GM21723 (cell line): ENCODE results near the gene PLEKHD1.

Experiments used
- ATAC-seq: cut with Tn5 transposase; IDR thresholded peaks from one replicate; pipeline ENCODE4 v1.9.1; 2021; ENCODE audit warnings: mild to moderate bottlenecking, moderate library complexity; ENCODE audit not compliant: unreplicated experiment

Gene PLEKHD1

DNA sequence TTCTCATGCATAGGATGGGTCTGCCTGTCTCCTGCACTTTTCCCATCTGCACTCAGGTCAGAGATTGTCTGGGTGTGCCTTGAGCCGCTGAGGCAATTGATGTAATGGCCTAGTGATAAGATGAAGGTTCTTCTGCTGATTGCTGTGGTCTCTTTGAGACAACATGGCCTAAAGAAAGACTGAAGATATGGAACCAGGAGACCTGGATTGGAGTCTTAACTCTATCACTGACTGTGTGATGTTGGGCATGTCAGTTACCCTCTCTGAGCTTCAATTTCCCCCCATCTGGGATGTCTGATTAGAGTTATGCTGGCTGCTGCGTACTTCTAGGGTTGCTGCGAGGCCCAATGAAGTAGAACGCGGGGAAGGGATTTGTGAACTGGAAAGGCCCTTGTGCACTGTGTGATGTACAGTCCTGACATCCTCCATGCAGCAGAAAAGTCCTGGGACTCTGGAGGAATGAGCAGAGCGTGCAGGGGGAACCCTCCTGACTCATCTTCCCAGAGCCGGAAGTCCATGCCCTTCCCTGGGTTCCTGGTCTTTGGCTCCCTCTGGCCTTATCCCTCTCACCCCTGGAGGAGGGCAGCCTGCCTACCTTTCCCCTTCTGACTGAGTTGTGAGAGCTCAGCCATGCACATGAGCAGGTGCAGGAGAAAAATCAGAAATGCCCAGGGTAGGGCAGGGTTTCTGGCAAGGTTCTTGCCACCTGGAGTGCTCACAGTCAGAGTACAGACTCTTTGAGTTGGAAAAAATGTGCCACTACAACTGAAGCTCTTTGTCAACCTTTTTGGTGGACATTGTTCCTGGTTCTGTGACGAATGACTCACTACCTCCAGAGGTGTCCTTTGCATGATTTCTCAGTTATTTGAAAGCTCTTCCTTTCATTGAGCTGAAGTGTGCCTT is 21.1 kb downstream of the PLEKHD1 start:
- ATAC-seq: no peak

DNA sequence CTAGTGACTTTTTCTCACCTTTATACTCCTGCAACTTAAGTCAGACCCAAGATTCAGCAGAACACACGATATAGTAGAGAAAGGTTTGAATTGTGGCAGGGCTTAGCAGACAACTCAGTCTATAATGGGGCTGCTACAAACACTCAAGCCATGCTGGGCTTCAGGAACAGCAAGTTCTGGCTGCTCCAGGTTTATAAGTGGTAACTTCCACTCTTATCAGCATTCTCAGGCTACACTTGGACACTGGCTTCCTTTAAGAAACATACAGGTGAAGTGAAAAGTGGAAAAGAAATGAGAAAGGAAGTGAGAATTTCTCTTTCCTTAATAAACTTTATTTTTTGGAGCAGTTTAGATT is 21.7 kb downstream of the PLEKHD1 start:
- no peak for ATAC-seq

DNA sequence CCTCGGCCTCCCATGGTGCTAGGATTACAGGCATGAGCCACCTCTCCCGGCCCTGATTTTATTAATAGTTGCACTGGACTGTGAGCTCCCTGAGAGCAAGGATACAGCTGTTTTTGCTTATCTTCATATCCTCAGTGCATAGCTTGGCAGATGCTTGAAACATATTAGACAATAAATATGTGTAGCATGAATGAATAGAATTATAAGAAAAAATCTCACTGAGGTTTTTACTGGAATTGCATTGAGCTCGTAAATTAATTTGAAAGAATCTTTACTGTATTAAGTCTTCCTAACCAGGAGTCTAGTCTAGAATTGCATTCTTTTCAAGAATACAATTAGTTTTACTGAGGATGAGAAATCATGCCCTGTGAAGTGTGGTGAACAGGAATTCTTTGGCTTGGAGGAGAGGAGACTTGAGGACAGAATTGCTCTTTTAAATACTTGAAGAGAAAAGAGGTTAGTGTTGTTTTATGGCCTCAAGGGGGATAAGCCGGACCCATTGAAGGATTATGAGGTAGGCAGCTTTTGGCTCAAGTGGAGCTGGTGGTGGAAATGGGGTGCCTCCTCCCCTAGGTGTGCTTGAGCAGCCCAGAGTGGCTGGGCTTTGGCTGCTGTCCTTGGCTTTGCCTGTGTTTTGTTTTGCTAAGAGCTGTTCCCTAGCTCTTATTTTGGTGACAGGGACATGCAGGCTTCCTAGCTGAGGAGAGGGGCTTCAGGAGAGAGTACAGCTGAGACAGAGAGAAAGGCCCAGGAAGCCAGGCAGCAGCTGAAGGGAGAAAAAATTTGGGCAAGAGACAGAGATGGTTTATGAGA is 34.0 kb downstream of the PLEKHD1 start:
- no peak for ATAC-seq

DNA sequence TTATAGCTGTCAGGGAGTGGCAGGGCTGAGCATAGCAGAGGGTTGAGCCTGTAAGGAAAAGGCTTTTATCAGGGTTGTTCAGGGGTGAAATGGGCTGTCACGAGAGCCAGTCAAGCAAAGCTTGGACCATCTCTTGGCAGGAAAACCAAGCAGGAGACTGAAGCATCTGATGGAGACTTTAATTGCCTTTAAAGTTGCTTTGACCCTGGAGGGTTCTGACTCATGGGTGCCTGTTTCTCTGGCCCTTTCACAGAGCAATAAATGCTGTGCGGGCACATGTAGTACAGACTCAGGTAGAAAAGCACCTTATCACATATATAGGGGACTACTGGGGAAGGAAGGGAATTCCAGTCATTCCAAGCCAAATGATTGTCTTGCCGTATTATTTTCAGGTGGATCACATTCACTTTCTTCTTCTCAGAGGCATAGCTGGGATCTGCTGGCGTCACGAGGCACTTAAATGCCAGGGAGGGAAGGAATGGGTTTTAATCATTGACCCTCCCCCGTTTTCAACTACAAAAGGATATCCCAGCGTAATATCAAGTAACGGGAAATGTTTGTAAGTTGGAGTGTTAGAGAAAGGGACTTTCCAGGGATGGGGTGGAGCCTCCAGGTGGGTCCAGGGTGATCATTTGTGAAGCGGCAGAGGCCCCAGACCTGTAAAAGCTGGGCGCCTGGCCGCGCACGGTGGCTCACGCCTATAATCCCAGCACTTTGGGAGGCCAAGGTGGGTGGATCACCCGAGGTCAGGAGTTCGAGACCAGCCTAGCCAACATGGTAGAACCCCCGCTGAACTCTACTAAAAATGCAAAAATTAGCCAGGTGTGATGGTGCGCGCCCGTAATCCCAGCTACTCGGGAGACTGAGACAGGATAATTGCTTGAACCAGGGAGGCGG is 34.9 kb downstream of the PLEKHD1 start:
- ATAC-seq: no peak

DNA sequence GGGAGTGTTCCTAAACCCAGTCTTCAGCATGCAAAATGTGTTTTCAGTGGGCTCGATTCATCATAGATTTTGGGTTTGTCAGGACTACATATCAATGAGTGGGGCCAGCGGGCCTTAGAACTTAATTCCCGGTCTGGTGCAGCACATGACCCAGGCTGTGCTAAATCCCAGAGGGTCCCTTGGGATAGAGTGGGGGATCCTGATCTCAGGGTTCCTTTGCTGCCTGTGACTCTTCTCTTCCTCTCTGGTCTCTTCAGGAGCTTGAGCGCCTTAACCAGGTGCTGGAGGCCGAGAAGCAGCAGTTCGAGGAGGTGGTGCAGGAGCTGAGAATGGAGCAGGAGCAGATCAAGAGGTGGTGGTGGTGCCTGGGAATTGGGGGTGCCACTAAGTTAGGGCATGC is 37.5 kb downstream of the PLEKHD1 start:
- no peak for ATAC-seq

DNA sequence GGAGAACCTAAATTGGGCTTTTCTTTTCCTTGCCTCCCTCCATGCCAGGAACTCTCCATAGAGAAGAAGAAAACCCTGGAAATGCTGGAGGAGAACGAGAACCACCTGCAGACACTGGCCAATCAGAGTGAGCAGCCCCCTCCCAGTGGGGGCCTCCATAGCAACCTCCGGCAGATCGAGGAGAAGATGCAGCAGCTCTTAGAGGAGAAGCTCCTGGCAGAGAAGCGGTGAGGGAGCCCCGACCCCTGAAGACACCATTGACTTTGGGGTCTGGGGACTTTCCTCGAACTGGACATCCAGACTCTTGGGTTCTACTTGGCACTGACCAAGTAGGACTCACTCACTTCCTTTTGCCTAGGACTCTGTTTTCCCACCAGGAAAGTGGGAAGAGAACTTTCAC is 41.4 kb downstream of the PLEKHD1 start:
- no peak for ATAC-seq

DNA sequence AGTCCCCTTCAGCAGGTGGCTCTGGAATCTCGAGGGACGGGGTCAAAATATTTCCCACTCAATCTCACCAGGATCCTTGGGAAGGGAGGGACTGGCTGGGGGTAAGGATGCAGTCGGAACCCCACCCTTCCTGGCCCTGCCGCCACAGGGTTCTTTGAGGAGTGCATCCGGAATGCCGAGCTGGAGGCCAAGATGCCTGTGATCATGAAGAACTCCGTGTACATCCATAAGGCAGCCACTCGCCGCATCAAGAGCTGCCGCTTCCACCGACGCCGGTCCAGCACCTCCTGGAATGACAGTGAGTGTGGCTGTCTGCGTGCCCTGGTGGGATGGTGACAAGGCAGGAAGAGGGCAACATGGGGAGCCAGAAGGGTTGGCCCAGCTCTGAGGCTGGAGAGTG is 43.1 kb downstream of the PLEKHD1 start:
- ATAC-seq: no peak

DNA sequence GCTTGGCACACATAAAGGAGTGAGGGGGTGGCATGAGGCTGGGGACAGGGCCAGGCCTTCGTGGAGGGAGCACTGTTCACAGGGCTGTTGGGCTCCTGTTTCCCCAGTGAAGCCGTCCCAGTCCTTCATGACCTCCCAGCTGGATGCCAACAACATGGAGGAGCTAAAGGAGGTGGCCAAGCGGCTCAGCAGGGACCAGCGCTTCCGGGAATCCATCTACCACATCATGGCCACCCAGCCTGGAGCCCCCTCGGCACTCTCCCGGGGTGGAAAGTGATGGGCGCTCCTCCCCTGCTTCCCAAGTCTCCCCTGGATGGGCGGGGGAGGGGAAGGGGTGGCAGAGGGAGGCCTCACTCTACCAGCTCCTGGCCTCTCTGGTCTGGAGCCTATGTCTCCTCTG is 43.6 kb downstream of the PLEKHD1 start:
- ATAC-seq: no peak

DNA sequence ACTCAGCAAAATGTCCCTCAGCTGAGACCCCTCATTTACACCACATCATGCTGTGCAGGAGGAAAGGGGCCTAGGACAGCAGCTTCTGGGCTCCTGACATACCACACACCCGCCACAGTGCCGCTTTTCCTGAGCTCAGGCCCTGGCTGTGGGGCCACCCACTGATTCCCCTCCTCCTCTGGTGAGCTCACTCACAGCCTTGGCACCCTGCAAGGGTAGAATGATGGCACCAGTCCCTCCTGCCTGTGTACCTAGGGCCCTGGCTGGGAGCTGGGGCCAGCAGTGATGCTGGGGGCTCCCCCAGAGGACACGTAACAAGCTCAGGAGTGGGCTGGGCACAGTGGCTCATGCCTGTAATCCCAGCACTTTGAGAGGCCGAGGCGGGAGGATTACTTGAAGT is 44.4 kb downstream of the PLEKHD1 start:
- no peak for ATAC-seq

DNA sequence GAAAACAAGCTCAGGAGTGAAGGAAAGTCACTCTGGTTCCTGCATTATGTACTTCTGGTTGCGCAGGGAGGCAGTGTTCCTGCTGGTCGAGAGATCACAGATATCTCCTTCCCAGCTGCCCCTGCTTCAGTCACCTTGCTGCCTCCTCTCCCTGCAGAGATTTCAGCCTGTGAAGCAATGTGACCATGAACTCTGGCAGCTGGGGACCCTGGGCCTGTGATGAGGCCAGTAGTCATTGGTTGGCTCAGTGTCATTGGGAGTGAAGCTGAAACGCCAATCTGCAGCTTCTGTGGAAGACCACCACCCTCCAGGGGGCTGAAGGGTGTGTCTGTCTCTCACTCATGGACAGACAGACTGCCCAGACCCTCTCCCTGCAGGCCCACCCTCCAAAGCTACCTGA is 45.0 kb downstream of the PLEKHD1 start:
- no peak for ATAC-seq

DNA sequence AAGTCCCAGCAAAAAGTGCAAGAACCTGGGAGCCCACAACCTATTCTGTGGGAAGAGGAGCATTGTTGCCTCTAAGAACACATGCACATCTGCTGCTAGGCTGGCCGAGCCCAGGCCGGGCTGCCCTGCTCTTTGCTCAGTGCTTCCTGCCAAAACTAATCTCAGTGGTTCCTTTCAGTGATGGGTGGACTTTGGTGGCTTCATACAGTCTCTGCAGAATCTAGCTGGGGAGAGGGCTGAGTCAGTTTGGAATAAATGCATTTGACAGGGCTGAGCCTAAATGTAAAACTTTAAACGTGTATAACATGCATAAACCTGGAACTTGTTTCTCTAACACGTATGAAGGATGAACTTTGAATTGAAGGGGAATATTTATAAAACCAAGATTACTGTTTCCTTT is 45.6 kb downstream of the PLEKHD1 start:
- ATAC-seq: no peak

DNA sequence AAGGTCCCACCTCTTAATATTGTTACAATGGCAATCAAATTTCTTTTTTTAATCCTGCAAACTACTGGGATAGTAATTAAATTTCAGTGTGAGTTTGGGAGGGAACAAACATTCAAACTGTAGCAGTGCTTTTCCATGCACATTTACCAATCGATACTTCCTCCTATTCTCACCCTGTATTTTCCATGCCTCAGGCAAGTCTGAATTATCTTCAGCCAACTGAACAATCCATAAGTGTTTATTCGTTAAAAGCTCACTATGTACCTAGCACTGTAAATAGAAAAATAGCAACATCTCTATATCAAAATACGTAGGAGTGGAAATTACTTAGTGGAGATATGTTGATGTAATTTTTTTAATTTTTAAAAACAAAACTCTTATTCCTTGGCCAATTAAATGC is 46.6 kb downstream of the PLEKHD1 start:
- ATAC-seq: no peak

DNA sequence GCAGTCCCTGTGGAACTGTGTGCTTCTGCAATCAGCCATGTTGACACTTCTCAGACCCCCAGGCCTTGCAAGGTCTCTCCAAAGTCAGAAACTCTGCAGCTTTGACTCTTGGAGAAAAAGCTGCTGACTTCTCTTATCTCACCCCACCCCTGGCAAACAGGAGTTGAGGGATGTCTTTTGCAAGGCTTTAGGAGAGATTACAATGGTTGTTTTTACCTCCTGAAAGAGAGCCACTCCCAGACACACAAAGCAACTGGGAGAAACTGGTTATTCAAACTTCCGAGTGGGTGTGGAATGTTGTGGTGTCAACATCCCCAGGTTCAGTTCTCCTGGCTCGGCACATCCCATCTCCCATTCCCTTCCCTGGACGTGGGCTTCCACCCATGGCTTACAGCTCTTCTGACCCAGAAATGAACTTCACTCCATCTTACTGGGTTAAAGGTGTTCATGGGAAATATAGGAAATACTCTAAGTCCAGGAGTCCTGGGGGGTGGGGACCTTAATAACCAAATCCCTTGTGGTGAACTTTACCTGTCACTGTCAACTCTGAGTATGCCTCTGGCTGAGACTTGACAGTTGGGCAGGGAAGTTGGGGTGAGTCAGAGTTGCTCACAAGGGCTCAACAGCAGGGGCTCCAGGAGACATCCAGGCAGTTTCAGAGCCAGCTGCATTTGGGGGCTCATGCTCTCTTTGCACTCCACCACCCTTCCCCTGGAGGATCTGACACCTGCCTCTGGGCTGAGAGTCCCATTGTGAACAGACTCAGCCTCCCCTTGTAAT is 48.2 kb downstream of the PLEKHD1 start:
- ATAC-seq: no peak

DNA sequence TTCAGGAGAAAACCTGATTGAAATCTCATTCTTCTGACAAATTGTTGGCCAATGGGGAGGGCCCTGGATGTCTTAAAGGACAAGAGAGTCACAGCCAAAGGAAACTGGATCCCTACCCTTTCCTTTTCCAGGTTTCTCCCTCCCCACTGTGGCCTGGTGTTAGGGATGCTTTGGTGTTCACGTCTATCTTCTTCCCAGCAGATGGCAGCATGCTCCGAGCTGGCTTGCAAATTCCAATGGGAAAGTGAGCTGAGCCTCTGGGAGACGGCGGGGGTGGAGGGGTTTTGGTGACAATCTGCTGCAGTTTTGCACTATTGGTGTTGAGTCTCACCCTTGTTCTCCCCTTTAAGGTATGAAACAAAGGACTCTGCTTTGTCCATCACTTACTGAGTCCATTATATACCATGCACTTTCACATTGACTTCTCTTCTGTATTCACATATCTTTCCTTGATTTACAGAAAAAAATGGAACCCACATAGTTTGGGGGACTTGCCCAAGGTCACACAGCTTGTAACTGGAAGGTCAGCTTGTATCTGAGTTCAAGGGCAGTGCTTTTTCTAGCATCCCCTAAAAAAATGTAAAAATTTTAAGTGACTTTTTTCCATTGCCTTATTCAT is 50.8 kb downstream of the PLEKHD1 start:
- no peak for ATAC-seq

DNA sequence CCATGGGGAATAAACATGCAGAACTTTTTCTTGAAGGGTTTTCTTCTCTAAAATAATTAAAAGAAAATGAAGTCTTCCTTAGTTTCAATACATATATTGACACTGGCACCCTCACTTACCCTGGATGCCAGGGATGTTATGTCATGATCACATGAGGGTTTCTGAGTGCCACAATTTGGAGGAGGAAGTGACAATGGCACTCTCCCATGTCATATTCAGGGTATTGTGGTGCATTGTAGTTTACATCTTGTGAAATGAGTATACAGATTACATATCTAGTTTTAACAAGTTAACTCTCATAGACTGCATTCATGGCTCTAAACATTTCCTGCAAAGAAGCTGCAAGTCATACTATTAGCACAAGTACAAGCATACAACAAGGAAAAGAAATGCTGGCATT is 52.4 kb downstream of the PLEKHD1 start:
- no peak for ATAC-seq

DNA sequence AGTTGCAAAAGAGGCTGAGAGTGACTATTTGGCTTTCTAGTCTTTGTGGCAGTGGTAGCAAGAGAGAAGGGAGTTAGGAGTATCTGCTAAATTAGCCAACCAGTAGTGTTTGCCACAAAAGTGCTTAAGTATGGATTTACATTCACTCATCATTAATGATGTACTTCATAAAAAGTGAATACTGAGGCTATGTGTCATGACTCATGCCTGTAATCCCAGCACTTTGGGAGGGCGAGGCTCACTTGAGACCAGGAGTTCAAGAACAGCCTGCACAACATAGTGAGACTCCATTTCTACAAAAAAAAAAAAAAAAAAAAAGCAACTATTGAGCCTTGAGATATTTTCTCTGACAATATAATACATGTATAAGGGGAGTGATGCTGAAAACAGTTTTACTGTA is 53.4 kb downstream of the PLEKHD1 start:
- no peak for ATAC-seq

DNA sequence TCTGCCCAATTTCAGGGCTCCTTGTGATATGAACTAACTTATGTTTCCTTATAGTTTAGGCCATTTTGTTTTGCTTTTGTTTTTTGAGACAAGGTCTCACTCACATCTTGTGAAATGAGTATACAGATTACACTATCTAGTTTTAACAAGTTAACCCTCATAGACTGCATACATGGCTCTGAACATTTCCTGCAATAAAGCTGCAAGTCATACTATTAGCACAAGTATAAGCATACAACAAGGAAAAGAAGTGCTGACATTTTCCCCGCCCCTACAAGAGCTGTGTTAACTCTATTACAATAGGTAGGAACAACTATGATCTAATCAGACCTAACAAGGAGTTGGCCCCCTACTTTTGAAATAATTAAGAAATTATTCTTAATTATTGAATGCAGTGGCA is 54.2 kb downstream of the PLEKHD1 start:
- ATAC-seq: no peak

DNA sequence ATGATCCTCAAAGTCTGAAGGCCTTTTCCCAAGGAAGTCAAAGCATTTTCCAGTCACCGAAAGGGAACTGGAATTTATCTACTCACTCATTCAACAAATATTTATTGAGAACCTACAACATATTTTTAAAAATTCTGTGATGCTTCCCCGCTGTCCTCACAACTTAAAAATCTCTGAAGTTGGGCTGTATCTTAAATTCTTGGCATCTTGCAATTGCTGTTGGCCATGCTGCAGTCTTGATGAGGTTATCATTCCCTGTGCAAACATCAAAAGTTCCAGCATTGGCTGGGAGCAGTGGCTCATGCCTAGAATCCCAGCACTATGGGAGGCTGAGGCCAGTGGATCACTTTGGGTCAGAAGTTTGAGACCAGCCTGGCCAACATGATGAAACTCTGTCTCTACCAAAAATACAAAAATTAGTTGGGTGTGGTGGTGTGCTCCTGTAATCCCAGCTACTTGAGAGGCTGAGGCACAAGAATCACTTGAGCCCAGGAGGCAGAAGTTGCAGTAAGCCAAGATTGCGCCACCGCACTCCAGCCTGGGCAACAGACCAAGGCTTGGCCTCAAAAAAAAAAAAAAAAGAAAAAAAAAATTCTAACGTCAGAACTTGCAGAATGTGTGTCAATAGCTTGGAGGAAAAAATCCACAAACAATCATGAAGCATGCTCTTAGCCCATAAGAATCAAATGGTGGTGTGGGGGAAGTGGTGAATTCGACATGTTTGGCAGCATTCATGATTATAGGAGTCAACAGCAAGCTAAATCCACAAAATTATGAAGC is 55.3 kb downstream of the PLEKHD1 start:
- ATAC-seq: no peak

DNA sequence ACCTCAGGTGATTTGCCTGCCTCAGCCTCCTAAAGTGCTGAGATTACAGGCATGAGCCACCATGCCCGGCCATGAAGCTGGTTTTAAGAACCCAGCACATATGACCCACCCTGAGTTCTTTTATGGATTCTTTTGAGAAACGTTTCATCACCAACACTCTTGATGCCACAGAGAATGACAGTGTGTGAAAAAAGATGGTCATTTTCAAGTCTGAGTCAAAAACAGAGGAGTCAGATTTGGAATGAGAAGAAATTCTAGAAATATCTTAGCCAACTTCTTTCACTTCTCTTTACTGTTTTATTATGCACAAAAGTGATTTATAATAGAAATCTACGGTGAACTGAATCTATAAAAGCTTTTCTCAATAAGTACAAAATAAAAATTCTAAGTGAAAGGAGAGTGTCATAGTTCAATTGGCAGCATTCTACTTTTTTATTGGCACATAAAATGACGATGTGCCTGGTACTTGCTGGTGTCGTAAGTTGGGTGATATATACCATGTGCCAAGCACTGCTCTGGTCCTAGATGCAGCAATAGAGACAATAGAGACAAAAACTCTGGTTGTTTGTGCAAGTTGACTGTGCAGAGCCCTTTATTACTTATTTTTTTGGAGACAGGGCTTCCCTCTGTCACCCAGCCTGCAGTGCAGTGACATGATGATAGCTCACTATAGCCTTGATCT is 56.3 kb downstream of the PLEKHD1 start:
- no peak for ATAC-seq
